ENCODE data around the gene LARP4. TPM values are rescaled to one million over a fixed set of nuclear protein-coding genes. Genes with fewer than 3 reads are reported as not detected.

The LARP4 gene
- total and polyA plus RNA-seq, 2 of the 4 experiments (the other 2 are of a cell fraction), result 11.3 to 42.5 TPM

- BruUV-seq (replicated peaks), result no TSS peak
- ChIA-PET CTCF (no interaction called here), POLR2A (ENCODE audit: unreplicated experiment) (no interaction called here)
- WGBS, 2 experiments (ENCODE audit: extremely low coverage in 2 of 2, insufficient read length in 1 of 2), result no CpG with 5 or more reads among the region's 5 CpGs
- no peak overlapping the region for H3K27ac ChIP-seq (ENCODE audit: insufficient read depth, low read length)
- no peak for ATAC-seq (ENCODE audit: low read depth)
- no peak overlapping the region for H3K18ac ChIP-seq (ENCODE audit: low read depth, low read length)
- H3K9me1 ChIP-seq (ENCODE audit: insufficient read depth, low read length), result peaks cover 15% of the 10 kb centered on the region
- H4K5ac ChIP-seq (ENCODE audit: low read depth, low read length), result no peak overlapping the region
- intact Hi-C loops (cut with micrococcal nuclease) (no loop called here), in situ Hi-C loops (cut with MboI; ENCODE audit: low sequenced_read_pairs) (no loop called here), dilution Hi-C loops (cut with HindIII; ENCODE audit: low sequenced_read_pairs, unreplicated experiment) (no loop called here)
- H3K4me3 ChIP-seq (ENCODE audit: insufficient read depth, low read depth, low read length), result no peak overlapping the region
- H3K4ac ChIP-seq (ENCODE audit: low read depth, low read length), result no peak overlapping the region
- H3K36me3 ChIP-seq (ENCODE audit: control insufficient read depth, insufficient read depth, low read length), result peaks cover 14% of the 10 kb centered on the region; the same call in 1 of the 2 replicates
- H3K23ac ChIP-seq (ENCODE audit: low read depth, low read length), result no peak overlapping the region
- no peak overlapping the region for H4K91ac ChIP-seq (ENCODE audit: insufficient read depth, low read depth, low read length)
- no peak overlapping the region for H2BK20ac ChIP-seq (ENCODE audit: low read depth, low read length)
- no peaks in the 10 kb centered on the region for H3K9me3 ChIP-seq (ENCODE audit: control insufficient read depth, insufficient read depth, low read length)
- no peak for TF ChIP-seq NFE2L2 (IDR thresholded peaks at IDR 0.05; ENCODE audit: low read depth, low read length)
- no peak for TF ChIP-seq CHD1 (IDR thresholded peaks at IDR 0.05; ENCODE audit: low read depth, low read length)
- TF ChIP-seq ELK1 (IDR thresholded peaks at IDR 0.05; ENCODE audit: borderline replicate concordance, low read depth, low read length), result no peak
- TF ChIP-seq CTCF (conservative IDR thresholded peaks at IDR 0.05; ENCODE audit: low read depth, low read length), result no peak
- TF ChIP-seq BHLHE40 (IDR thresholded peaks at IDR 0.05; ENCODE audit: low read depth, low read length), result no peak
- H4K8ac ChIP-seq (ENCODE audit: low read depth in 2 of 2, low read length in 2 of 2), result no peak overlapping the region
- no peak overlapping the region for H2BK15ac ChIP-seq (ENCODE audit: low read depth, low read length)
- H3K4me1 ChIP-seq (ENCODE audit: control insufficient read depth, insufficient read depth, low read length), result no peaks in the 10 kb centered on the region
- no peak overlapping the region for H2BK5ac ChIP-seq (ENCODE audit: low read depth, low read length, poor library complexity, severe bottlenecking)
- H3K56ac ChIP-seq (ENCODE audit: extremely low read depth, insufficient read depth, low read length), result no peak overlapping the region
- peaks cover 29 to 70% of the 10 kb centered on the region in 2 experiments for H3K79me1 ChIP-seq (ENCODE audit: low read depth in 1 of 2, low read length in 2 of 2)
- no peaks in the 10 kb centered on the region for H3K27me3 ChIP-seq (ENCODE audit: control insufficient read depth, insufficient read depth, low read length)
- no peak overlapping the region for H3K14ac ChIP-seq (replicated peaks; ENCODE audit: low read depth, low read length)
- no peak overlapping the region for H2AK5ac ChIP-seq (ENCODE audit: low read depth, low read length)
- H2BK120ac ChIP-seq (ENCODE audit: low read depth, low read length), result no peak overlapping the region
- no peak overlapping the region for H2AFZ ChIP-seq (replicated peaks; ENCODE audit: low read length, poor library complexity)
- no peak for DNase-seq
- no peak overlapping the region for H3K4me2 ChIP-seq (ENCODE audit: low read depth, low read length)
- peaks cover 44% of the 10 kb centered on the region for H4K20me1 ChIP-seq (ENCODE audit: insufficient read depth, low read length)
- no peak overlapping the region for H2AK9ac ChIP-seq (replicated peaks; ENCODE audit: low read depth, low read length, poor library complexity)
- H3K9ac ChIP-seq (ENCODE audit: low read depth, low read length), result no peak overlapping the region
Measured at GRCh38 chr12:50419112-50419909, 18.6 kb downstream of the LARP4 start.

Measured in IMR-90 (cell line).